Natural killer cell (primary cell): ENCODE data around the gene IL1RAP. TPM values are rescaled to one million over a fixed set of nuclear protein-coding genes. Genes with fewer than 3 reads are reported as not detected.

Experiments used
- ATAC-seq, 3 donors: fragments of 150-1000 bp in 2 of 3; fragments of 200-7000 bp in 1 of 3; cut with Tn5 transposase; 1 replicate in 1 of 3; 2 replicates in 2 of 3; pipeline ENCODE4 v1.10.0; 2021; ENCODE audit warnings: mild to moderate bottlenecking in 2 of 3, moderate library complexity in 2 of 3
- DNase-seq, 2 donors: peaks; one replicate each; pipeline versions ENCODE4 v3.0.0 to v3.0.0-alpha.2; 2013 to 2021; ENCODE audit warnings: mixed read lengths in 1 of 2
- H3K27ac ChIP-seq: one replicate; pipeline ENCODE4 v1.5.1; 2013; ENCODE audit warnings: mild to moderate bottlenecking, low read length
- H3K27me3 ChIP-seq: one replicate; pipeline ENCODE4 v1.6.1; 2013; ENCODE audit warnings: low read length; ENCODE audit not compliant: control insufficient read depth, insufficient read depth
- H3K36me3 ChIP-seq: one replicate; pipeline ENCODE4 v1.6.1; 2013; ENCODE audit warnings: low read length; ENCODE audit not compliant: control insufficient read depth, insufficient read depth
- H3K4me1 ChIP-seq: one replicate; pipeline ENCODE4 v1.6.1; 2013; ENCODE audit warnings: low read length; ENCODE audit not compliant: control insufficient read depth, insufficient read depth
- H3K4me3 ChIP-seq: one replicate; pipeline ENCODE4 v1.5.1; 2013; ENCODE audit warnings: low read length
- H3K9me3 ChIP-seq: one replicate; pipeline ENCODE4 v1.6.1; 2013; ENCODE audit warnings: low read length; ENCODE audit not compliant: control insufficient read depth, insufficient read depth
- H3K27ac Mint-ChIP-seq, 2 donors: one replicate each; pipeline ENCODE4 v1.8.0; 2022; ENCODE audit warnings: mild to moderate bottlenecking in 2 of 2, mixed read lengths in 2 of 2, moderate library complexity in 1 of 2
- H3K27me3 Mint-ChIP-seq, 2 donors: one replicate each; pipeline ENCODE4 v1.8.0; 2022; ENCODE audit warnings: low read depth in 2 of 2, mixed read lengths in 2 of 2
- H3K36me3 Mint-ChIP-seq: one replicate; pipeline ENCODE4 v1.8.0; 2022; ENCODE audit warnings: mixed read lengths
- H3K4me1 Mint-ChIP-seq, 2 donors: one replicate each; pipeline ENCODE4 v1.8.0; 2022; ENCODE audit warnings: mixed read lengths in 2 of 2
- H3K4me3 Mint-ChIP-seq: one replicate; pipeline ENCODE4 v1.8.0; 2022; ENCODE audit warnings: mild to moderate bottlenecking, moderate library complexity, mixed read lengths
- H3K9me3 Mint-ChIP-seq, 2 donors: one replicate each; pipeline ENCODE4 v1.8.0; 2022; ENCODE audit warnings: mixed read lengths in 2 of 2
- CTCF ChIP-seq: fragments of 200-600 bp; IDR thresholded peaks from one replicate; pipeline ENCODE4 v1.8.0; 2022; ENCODE audit warnings: antibody characterized with exemption
- WGBS: methylation state at CpG from one replicate; pipeline ENCODE4 v1.1.7; 2013; ENCODE audit warnings: missing lambda C conversion rate; ENCODE audit not compliant: insufficient coverage; 5-methylcytosine and 5-hydroxymethylcytosine counted together
- intact Hi-C: fragments of 100-400 bp; cut with micrococcal nuclease; formaldehyde crosslinking; loops from one replicate; pipeline ENCODE4 v1.14.2; 2022
- total RNA-seq, 4 donors: library from RNA; stranded (reverse); fragments of 120-200 nt in 1 of 4; gene quantifications; one replicate each; pipeline versions ENCODE4 v1.2.3 to v1.2.4, GENCODE V29; 2013 to 2022

Gene IL1RAP
- total RNA-seq, 3 donors from 2014 or later (not counting 1 experiment from before 2014, with no cell fraction given): 11.4 to 19.8 (median 15.1) TPM

GRCh38 chr3:190626951-190627620, 113.2 kb downstream of the IL1RAP start:
- peaks cover 15% of the 10 kb centered on the region for H3K36me3 Mint-ChIP-seq
- no peaks in the 10 kb centered on the region for H3K4me1 ChIP-seq
- peaks cover 0 to 9% of the 10 kb centered on the region in 2 donors for H3K4me1 Mint-ChIP-seq
- DNase-seq (no peak), ATAC-seq (no peak)
- no peak for TF ChIP-seq CTCF
- peaks cover 2% of the 10 kb centered on the region for H3K36me3 ChIP-seq
- H3K9me3 Mint-ChIP-seq: no peaks in the 10 kb centered on the region
- no peaks in the 10 kb centered on the region for H3K27me3 ChIP-seq
- H3K27ac Mint-ChIP-seq: no peak overlapping the region
- WGBS: 77% methylated on average over 6 of the region's 7 CpGs
- H3K9me3 ChIP-seq: no peaks in the 10 kb centered on the region
- no peak overlapping the region for H3K27ac ChIP-seq
- no peak overlapping the region for H3K4me3 Mint-ChIP-seq
- no peak overlapping the region for H3K4me3 ChIP-seq
- intact Hi-C loops: no loop called here
- H3K27me3 Mint-ChIP-seq: no peaks in the 10 kb centered on the region

GRCh38 chr3:190629088-190629487, 115.2 kb downstream of the IL1RAP start:
- H3K4me1 Mint-ChIP-seq: peaks cover 0 to 9% of the 10 kb centered on the region in 2 donors
- Histone ChIP-seq H3K27ac (no peak overlapping the region), H3K9me3 (no peaks in the 10 kb centered on the region), H3K4me3 (no peak overlapping the region), H3K4me1 (no peaks in the 10 kb centered on the region), H3K36me3 (peaks cover 2% of the 10 kb centered on the region), H3K27me3 (no peaks in the 10 kb centered on the region)
- H3K4me3 Mint-ChIP-seq: no peak overlapping the region
- H3K36me3 Mint-ChIP-seq: peaks cover 5% of the 10 kb centered on the region
- intact Hi-C loops: no loop called here
- ATAC-seq (no peak), DNase-seq (no peak)
- H3K27me3 Mint-ChIP-seq: no peaks in the 10 kb centered on the region
- TF ChIP-seq CTCF: no peak
- WGBS: 93% methylated on average over 2 of the region's 4 CpGs
- H3K27ac Mint-ChIP-seq: no peak overlapping the region
- H3K9me3 Mint-ChIP-seq: no peaks in the 10 kb centered on the region

- Mint-ChIP-seq H3K27me3 (no peaks in the 10 kb centered on the region), H3K27ac (no peak overlapping the region), H3K36me3 (no peaks in the 10 kb centered on the region), H3K9me3 (no peaks in the 10 kb centered on the region), H3K4me1 (peaks cover 0 to 9% of the 10 kb centered on the region in 2 donors), H3K4me3 (no peak overlapping the region)
- 54% methylated on average over 2 of the region's 2 CpGs for WGBS
- ATAC-seq (no peak), DNase-seq (no peak)
- Histone ChIP-seq H3K4me1 (no peaks in the 10 kb centered on the region), H3K27me3 (no peaks in the 10 kb centered on the region), H3K4me3 (no peak overlapping the region), H3K36me3 (peaks cover 2% of the 10 kb centered on the region), H3K9me3 (no peaks in the 10 kb centered on the region), H3K27ac (no peak overlapping the region)
- intact Hi-C loops: no loop called here
- TF ChIP-seq CTCF: no peak
Observed at GRCh38 chr3:190631295-190631694, 117.4 kb downstream of the IL1RAP start.

GRCh38 chr3:190641564-190641963, 127.7 kb downstream of the IL1RAP start:
- WGBS: 93% methylated on average over 2 of the region's 3 CpGs
- H3K9me3 Mint-ChIP-seq: no peaks in the 10 kb centered on the region

More at GRCh38 chr3:190641564-190641963, 127.7 kb downstream of the IL1RAP start:
- no peak for TF ChIP-seq CTCF
- intact Hi-C loops: no loop called here
- H3K36me3 Mint-ChIP-seq: peaks cover 5% of the 10 kb centered on the region
- H3K27ac ChIP-seq: no peak overlapping the region
- H3K4me3 ChIP-seq: no peak overlapping the region
- DNase-seq: no peak
- H3K4me1 ChIP-seq: no peaks in the 10 kb centered on the region
- H3K36me3 ChIP-seq: peaks cover 2% of the 10 kb centered on the region
- H3K4me1 Mint-ChIP-seq: no peaks in the 10 kb centered on the region
- no peaks in the 10 kb centered on the region for H3K9me3 ChIP-seq
- no peaks in the 10 kb centered on the region for H3K27me3 ChIP-seq
- H3K27ac Mint-ChIP-seq: no peak overlapping the region
- no peaks in the 10 kb centered on the region for H3K27me3 Mint-ChIP-seq
- no peak for ATAC-seq
- no peak overlapping the region for H3K4me3 Mint-ChIP-seq
